ENCODE data around the gene CDRT15.
A peak's percentile ranks its signal among the peaks of the same experiment; 100 is the strongest.

CDRT15 gene

DNA sequence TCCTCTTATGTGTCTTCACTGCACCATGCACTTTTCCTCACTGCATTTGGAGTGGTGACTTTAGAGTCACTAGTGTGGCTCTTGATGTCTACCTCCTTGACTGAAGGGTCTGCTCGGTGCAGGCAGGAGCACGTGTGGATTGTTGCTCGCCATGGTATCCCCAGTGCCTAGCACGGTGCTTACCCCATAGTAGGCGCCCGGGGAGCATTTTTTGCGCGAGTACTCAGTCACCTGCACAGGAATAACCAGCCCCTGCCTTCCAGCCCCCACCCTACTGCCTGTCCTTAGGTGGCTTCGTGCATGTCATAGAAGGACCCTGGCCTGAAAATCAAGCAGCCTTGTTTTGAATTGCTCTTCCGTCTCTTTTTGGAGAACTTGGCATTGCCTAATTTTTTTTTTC, 31.3 kb downstream of the CDRT15 start:
- no peak for TF ChIP-seq CTCF (IDR thresholded peaks at IDR 0.05; ENCODE audit: insufficient read depth, low read length, poor library complexity, severe bottlenecking)
- no peaks in the 10 kb centered on the region for H3K27me3 ChIP-seq (replicated peaks; ENCODE audit: control insufficient read depth, insufficient read depth, low read length)
- DNase-seq (ENCODE audit: extremely low read depth, insufficient read length), result no peak
- H3K4me3 ChIP-seq (replicated peaks; ENCODE audit: low read depth, low read length), result no peak overlapping the region
- peaks cover 8% of the 10 kb centered on the region for H3K36me3 ChIP-seq (ENCODE audit: control insufficient read depth, insufficient read depth, low read length)

DNA sequence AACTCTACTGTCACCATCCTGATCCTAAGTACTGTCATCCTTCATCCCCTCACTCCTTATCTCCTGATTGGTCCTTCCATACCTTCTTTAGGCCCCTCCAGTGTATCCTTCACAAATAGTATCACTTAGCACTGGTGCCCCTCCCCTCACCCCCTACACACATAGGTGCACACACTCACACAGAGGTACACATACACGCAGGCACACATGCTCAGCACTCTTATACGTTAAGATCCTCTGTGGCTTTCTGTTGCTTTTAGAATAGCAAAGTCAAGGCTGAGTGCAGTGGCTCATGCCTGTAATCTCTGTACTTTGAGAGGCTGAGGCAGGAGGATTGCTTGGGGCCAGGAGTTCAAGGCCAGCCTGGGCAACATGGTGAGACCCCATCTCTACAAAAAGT, 32.1 kb downstream of the CDRT15 start:
- TF ChIP-seq CTCF (IDR thresholded peaks at IDR 0.05; ENCODE audit: insufficient read depth, low read length, poor library complexity, severe bottlenecking), result no peak
- DNase-seq (ENCODE audit: extremely low read depth, insufficient read length), result no peak
- H3K36me3 ChIP-seq (ENCODE audit: control insufficient read depth, insufficient read depth, low read length), result peaks cover 7% of the 10 kb centered on the region
- no peaks in the 10 kb centered on the region for H3K27me3 ChIP-seq (replicated peaks; ENCODE audit: control insufficient read depth, insufficient read depth, low read length)
- no peak overlapping the region for H3K4me3 ChIP-seq (replicated peaks; ENCODE audit: low read depth, low read length)

DNA sequence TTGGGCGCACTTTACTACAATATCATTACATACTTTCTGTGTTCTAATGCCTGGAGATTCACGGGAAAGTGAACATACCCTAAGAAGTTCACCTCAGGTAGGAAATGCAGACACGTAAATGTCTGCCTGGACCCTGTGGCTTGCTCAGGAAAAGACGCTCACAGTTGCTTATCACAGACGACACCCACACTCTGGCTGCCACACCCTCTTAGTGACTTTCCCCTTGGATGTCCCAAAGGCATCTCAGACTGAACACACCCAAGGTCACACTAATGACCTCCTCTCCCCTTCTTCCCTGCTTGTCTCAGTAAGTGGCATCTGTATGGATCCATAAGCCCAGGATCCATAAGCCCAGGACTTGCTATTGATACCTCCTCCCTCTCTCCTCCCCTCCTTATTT, 32.6 kb downstream of the CDRT15 start:
- DNase-seq (ENCODE audit: extremely low read depth, insufficient read length), result no peak

DNA sequence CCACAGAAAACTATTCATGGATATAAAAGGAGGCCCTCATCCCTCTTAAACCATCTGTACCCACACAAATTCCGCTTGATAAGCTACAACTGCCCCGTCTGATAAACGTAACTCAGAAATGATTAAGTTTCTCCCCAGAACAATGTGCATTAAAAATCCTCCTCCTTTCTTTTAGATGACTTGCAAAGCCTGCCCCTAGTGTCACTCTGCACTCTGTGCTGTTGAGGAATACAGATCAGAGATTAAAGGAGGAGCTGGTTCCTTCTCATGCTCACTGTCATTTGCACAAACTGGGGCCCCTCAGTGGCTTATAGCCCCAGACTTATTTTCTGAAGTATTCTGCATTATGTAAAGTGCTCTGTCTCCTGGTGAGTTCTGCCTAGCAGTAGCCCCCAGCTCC, 33.3 kb downstream of the CDRT15 start:
- no peak for DNase-seq (ENCODE audit: extremely low read depth, insufficient read length)
- TF ChIP-seq CTCF (IDR thresholded peaks at IDR 0.05; ENCODE audit: insufficient read depth, low read length, poor library complexity, severe bottlenecking), result peak; percentile 17
- peaks cover 6% of the 10 kb centered on the region; the same call in 1 of the 2 replicates for H3K36me3 ChIP-seq (ENCODE audit: control insufficient read depth, insufficient read depth, low read length)
- H3K4me3 ChIP-seq (replicated peaks; ENCODE audit: low read depth, low read length), result no peak overlapping the region
- H3K27me3 ChIP-seq (replicated peaks; ENCODE audit: control insufficient read depth, insufficient read depth, low read length), result no peaks in the 10 kb centered on the region

More for the DNA sequence above, 32.6 kb downstream of the CDRT15 start:
- Histone ChIP-seq H3K36me3 (ENCODE audit: control insufficient read depth, insufficient read depth, low read length) (peaks cover 6% of the 10 kb centered on the region; the same call in 1 of the 2 replicates), H3K4me3 (replicated peaks; ENCODE audit: low read depth, low read length) (no peak overlapping the region), H3K27me3 (replicated peaks; ENCODE audit: control insufficient read depth, insufficient read depth, low read length) (no peaks in the 10 kb centered on the region)
- no peak for TF ChIP-seq CTCF (IDR thresholded peaks at IDR 0.05; ENCODE audit: insufficient read depth, low read length, poor library complexity, severe bottlenecking)

DNA sequence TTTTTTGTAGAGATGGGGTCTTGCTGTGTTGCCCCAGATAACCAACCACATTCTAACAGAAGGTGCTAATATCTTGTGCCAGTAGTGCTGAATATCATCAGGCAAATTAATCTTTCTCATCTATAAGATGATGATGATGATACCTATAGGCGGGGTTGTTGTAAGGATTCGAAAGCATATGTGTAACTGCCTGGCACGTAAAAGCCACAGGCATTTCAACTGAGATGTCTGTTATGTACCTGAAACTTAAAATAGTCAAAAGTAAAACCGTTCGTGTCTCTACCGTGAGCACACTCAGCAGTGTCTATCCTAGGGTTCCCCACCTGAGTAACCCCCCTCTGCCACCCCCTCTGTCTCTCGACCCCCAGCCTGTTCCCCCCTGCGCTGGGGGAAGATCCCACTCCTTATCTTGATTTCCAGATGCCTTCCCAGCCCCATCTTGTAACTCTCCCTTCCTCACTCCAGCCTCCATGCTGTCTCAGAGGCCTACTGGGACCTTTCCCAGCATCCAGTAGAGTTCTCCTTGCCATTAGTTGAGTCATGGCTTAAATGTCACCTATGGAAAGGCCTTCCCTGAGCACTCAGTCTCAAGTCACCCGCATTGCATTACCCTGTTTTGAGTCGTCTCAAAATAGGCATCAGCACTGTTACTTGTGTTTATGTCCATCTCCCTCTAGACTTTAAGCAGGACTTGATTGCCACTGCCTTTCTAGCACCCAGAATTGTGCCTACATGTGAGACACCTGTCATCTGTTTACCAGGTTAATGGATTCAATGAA, 34.1 kb downstream of the CDRT15 start:
- Histone ChIP-seq H3K36me3 (ENCODE audit: control insufficient read depth, insufficient read depth, low read length) (peaks cover 6% of the 10 kb centered on the region), H3K4me3 (replicated peaks; ENCODE audit: low read depth, low read length) (no peak overlapping the region), H3K27me3 (replicated peaks; ENCODE audit: control insufficient read depth, insufficient read depth, low read length) (no peaks in the 10 kb centered on the region)
- DNase-seq (ENCODE audit: extremely low read depth, insufficient read length), result no peak
- TF ChIP-seq CTCF (IDR thresholded peaks at IDR 0.05; ENCODE audit: insufficient read depth, low read length, poor library complexity, severe bottlenecking), result no peak
